ENCODE data around the gene NOSIP.
"Not testable (repeated sequence)": the region's sequence is repeated elsewhere in the genome, so short reads cannot be mapped to it uniquely, and the experiment has no call there.

NOSIP gene

GRCh38 chr19:49580264-49581006 lies at the start of gene NOSIP:
Gene NOSIP (minus strand): TSS chr19:49580556. CDS start chr19:49560691, 19,865 bp downstream.
- DNase-seq: peak; percentile 86

GRCh38 chr19:49629659-49630058 lies 49.3 kb upstream of the NOSIP start:
- DNase-seq: no peak

GRCh38 chr19:49626226-49626625 lies 45.9 kb upstream of the NOSIP start:
- DNase-seq: no peak

- no peak for DNase-seq
Observed at GRCh38 chr19:49624967-49625910, 44.9 kb upstream of the NOSIP start.

GRCh38 chr19:49617860-49618259 lies 37.5 kb upstream of the NOSIP start:
- DNase-seq: not testable (repeated sequence)

GRCh38 chr19:49616945-49617344 lies 36.6 kb upstream of the NOSIP start:
- no peak for DNase-seq

- no peak for DNase-seq
Observed at GRCh38 chr19:49616532-49616931, 36.2 kb upstream of the NOSIP start.

- DNase-seq: no peak
Observed at GRCh38 chr19:49615861-49616260, 35.5 kb upstream of the NOSIP start.

GRCh38 chr19:49614096-49614833 lies 33.9 kb upstream of the NOSIP start:
- DNase-seq: no peak

- DNase-seq: no peak
Observed at GRCh38 chr19:49613374-49613773, 33.0 kb upstream of the NOSIP start.

- no peak for DNase-seq
Observed at GRCh38 chr19:49609499-49610092, 29.2 kb upstream of the NOSIP start.

- DNase-seq: no peak
Observed at GRCh38 chr19:49605605-49606004, 25.2 kb upstream of the NOSIP start.

GRCh38 chr19:49602806-49603205 lies 22.4 kb upstream of the NOSIP start:
- no peak for DNase-seq

- no peak for DNase-seq
Observed at GRCh38 chr19:49601482-49602038, 21.2 kb upstream of the NOSIP start.

GRCh38 chr19:49599378-49600295 lies 19.3 kb upstream of the NOSIP start:
- no peak for DNase-seq

- no peak for DNase-seq
Observed at GRCh38 chr19:49597703-49597974, 17.3 kb upstream of the NOSIP start.

GRCh38 chr19:49596954-49597702 lies 16.8 kb upstream of the NOSIP start:
- DNase-seq: no peak

GRCh38 chr19:49596407-49596806 lies 16.1 kb upstream of the NOSIP start:
- DNase-seq: no peak

GRCh38 chr19:49595819-49596404 lies 15.6 kb upstream of the NOSIP start:
- no peak for DNase-seq

All from NCI-H187 treated with DMSO at 0.1 percent for 48 hours (cell line).